Esophagus mucosa (tissue), 1 donor: ENCODE measurements around the gene NRP1. TPM values are rescaled to one million over a fixed set of nuclear protein-coding genes. Genes with fewer than 3 reads are reported as not detected.
A peak's percentile ranks its signal among the peaks of the same experiment; 100 is the strongest.
"Not testable (repeated sequence)": the region's sequence is repeated elsewhere in the genome, so short reads cannot be mapped to it uniquely, and the experiment has no call there.

Experiments used
- ATAC-seq: fragments of 200-7000 bp; cut with Tn5 transposase; one replicate; pipeline ENCODE4 v1.9.1; 2020
- total RNA-seq: library from RNA; stranded (reverse); gene quantifications from one replicate; pipeline ENCODE4 v1.2.4, GENCODE V29; 2023
- donor health status: DM: yes; HTN: yes; CAD: no.

The NRP1 gene
- total RNA-seq, 1 donor from 2014 or later, result 8.8 TPM

DNA sequence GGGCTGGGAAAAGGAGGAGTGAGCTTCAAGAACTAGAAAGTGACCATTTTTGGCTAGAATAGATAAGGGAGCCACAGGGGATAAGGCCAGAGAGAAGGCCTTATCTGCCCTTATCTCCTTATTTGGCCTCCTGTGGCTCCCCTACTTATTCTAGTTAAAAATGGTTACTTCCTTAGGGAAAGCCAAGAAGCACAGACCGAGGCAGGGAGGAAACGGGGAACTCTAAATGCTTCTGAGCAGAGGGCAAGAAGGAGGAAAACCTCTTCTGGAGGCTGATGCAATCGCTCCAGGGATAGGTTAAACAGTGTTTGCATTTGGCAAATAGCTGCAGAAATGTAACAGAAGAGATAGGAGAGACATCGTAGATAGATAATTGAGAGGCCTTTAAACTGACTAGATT lies 18.6 kb downstream of the NRP1 start:
- ATAC-seq, result no peak

DNA sequence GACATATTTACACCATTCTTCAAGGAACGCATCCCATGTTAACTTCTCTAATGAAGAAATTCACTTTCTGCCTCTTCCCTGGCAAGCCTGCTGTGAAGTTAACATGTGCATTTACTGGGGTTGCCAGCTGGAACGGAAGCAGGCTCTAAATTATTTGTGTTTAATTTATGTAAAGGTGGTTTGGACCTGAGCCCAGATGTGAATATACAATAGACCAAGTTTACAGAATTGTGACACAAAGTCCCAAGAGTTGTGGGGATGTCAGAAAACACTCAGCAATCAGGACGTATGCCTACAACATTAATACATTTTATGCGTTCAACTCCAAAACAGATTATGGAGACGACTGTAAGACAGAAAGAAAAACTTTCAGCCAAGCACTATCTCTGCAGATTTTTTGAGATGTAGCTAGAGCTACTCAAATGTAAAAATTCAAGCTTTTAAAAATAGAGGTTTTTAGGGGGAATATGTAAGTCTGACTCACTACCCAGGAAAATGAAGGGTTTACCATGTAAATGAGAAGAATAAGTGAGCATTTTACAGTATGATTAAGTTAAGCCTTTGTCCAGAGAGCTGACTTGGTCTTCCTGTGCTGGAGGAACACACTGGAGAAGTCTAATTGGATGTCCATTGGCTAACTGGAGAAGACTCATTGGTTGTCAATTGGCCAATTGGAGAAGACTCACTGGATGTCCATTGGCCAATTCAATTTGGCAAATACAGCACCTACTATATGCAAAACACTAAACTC lies 19.5 kb downstream of the NRP1 start:
- no peak for ATAC-seq

DNA sequence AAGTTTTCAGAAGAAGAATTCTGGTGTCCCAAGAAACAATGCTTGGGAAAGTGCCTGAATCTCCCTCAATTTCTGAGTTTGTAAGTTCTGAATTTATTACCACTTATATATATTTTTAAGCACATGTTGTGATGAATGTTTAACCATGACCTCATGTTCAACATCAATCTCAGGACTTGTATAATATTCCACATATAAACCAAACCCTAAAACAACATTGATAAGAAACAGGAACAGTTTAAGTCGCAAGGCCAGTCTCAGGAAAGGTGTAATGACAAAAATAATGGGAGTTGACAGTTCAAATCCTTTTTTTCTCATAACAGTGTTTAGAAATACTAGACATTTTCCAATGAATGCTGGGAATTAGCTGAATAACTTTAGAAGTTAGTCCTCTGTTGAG lies 22.8 kb downstream of the NRP1 start:
- no peak for ATAC-seq

DNA sequence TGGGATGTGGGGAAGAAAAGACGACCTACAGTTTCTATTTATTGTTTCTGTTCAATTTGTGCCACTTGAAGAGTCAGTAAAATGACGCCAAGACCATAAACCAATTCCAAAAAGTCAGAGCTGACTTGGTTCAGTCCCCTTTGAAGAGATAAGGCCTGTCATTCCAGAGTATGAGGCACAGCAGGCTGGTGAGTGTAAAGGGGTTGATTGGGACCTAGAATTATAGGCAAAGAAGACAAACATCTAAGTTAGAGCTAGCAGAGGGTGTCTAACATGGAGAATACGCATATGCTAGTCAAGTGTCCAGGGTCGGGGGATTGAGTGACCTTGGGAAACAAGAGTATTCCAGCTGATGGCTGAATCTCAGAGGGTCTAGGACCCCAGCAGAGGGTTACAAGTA lies 23.6 kb downstream of the NRP1 start:
- no peak for ATAC-seq

DNA sequence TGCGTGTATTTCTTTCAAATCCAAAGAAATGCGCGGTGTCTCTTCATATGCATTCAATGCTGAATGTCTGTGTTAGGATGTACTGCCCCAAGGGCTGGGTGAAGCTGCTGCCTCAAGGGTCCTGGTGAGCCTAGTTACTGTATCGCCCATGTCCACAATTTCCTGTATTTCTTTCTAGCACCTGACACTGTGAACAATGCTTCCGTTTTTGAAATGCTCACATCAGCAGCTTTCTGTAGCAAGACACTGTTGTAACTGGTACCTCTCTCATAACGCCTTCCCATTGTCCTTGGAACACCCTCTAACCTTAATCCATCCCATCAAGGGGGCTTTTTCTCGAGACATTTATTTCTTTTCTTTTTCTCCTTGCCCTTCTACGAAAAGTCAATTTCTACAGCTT lies 25.1 kb downstream of the NRP1 start:
- ATAC-seq, result no peak

DNA sequence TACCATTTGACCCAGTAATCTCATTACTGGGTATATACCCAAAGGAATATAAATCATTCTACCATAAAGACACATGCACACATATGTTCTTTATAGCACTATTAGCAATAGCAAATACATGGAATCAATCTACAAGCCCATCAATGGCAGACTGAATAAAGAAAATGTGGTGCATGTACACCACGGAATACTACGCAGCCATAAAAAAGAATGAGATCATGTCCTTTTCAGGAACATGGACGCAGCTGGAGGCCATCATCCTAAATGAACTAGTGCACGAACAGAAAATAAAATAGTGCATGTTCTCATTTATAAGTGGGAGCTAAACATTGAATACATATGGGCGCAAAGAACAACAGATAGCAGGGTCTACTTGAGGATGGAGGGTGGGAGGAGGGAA lies 26.6 kb downstream of the NRP1 start:
- no peak for ATAC-seq

DNA sequence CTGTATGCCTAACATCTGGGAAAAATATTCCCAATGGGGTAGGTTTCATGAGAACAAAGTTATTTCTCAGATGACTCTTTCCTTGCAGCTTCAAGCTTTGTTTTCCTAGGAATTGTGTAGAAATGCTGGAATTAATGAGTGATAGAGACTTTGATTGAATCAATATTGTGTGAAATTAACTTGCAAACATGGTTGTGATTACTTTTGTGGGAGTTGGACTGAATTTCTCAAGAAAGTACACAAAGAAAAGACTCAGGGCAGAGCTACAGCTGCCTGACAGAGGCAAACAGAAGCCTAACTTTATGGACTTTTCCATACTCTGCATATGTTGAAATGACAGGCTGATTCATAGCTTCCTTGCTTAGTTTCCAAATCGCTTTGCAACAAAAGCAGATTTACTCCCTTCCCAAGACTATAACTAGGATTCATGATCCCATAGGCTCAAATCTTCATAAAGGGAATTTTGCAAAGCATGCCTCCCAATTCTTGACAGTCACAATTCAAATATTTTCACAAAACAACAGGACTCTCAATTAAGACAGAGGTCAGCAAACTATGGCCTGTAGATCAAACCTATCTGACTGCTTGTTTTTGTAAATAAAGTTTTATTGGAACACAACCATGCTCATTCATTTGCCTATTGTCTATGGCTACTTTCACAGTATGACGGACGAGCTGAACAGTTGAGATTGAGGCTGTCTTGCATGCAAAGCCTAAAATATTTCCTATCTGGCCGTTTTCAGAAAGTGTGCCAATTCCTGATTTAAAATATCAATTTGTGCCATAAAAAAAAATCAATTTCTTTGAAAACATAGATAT lies 27.6 kb downstream of the NRP1 start:
- no peak for ATAC-seq

DNA sequence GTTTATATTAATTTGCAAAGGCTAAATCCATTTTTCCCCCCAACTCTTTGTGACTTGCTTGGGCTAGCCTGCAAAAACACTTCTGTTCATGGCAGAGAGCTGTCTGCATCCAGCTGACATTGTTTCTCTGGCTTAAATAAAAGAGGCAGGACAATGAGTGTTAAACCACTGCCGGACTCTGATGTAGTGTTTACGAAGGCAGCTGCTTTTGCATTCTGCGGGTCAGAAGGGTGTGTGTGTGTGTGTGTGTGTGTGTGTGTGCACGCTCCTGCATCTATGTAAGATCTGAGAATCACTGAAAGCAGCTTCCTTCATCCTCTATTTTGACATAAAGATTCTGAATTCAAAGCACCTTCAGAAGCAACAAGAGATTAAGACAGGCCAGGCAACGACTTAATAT lies 28.3 kb downstream of the NRP1 start:
- ATAC-seq, result no peak

DNA sequence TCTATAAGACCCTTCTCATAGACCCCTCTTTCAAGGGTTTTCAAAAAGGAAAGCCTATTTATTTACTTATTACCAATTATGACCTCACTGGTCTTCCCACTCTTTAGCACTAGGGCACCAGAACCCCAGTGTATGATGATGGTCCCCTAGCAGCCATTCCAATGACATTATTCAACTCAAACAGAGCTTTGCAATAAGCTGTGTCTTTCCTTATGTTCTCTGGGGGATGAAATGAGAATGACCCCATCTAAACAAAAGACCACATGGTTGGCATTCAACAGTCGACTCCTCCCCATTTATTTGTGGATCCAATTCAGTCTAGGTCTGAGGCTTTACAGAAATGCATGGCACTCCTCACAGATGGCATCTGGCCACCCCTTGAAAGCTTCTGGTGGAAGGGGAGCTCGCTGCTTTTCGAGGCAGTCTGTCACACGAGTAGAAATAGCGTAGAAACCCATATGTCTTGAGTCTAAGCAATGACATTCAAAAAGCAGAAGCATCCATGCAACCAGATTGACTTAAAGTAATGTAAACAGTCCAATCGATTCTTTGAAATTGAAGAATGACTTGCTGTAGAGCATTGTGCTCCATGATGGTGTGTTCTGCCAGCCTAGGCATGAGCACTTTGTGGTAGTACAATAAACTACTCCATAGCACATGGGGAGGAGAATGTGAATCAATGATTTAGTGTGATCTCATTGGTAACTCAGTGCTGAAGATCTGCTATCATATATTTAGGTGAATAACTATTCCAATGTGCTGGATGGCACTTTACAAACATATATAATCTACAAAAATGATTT lies 29.8 kb downstream of the NRP1 start:
- ATAC-seq, result no peak

DNA sequence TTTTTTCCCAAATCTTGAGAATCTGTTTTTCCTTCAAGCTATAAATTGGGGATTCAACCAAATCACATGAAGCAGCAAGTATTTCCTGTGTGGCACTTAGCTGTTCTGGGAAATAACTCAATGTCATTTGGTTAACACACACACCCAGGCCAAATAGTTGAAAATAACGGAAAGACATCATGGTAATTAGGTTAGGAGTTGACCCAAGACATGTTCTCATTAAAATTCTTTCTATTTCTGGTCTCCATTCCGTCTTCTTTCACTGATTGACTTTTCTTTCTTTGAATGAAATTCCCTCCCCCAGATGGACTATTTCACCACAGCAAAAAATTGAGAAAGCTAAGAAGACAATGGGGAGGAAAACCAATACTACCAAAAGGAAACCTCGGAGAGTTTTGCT lies 30.5 kb downstream of the NRP1 start:
- ATAC-seq, result no peak

DNA sequence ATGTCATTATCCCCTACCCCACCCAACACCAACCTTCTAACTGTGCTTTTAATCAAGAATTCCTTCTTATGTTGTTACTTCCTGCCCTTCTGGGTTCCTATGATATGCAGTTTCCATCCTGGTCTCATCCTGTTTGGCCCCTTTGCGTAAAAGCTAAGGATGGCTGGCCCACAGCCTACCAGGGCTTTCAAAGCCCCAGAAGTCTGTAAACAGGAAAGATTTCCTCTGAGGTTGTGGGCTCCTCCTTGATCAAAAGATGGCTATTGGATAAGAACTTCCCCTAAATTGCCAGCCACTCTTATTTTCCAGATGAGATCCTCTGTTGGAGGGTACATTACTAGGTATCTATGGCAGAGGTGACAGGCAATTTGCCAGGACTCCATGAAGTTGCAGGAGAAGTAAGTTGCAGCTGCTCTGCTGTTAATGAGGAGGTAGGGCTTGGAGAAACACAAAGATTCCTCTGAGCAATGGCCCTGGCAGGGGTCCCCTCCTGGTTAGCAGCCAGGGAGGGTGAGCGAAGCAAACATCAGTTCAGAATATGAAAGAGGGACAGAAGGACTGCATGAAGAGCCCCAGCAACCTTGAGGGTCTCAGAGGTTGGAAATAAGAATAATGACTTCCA lies 32.1 kb downstream of the NRP1 start:
- no peak for ATAC-seq

DNA sequence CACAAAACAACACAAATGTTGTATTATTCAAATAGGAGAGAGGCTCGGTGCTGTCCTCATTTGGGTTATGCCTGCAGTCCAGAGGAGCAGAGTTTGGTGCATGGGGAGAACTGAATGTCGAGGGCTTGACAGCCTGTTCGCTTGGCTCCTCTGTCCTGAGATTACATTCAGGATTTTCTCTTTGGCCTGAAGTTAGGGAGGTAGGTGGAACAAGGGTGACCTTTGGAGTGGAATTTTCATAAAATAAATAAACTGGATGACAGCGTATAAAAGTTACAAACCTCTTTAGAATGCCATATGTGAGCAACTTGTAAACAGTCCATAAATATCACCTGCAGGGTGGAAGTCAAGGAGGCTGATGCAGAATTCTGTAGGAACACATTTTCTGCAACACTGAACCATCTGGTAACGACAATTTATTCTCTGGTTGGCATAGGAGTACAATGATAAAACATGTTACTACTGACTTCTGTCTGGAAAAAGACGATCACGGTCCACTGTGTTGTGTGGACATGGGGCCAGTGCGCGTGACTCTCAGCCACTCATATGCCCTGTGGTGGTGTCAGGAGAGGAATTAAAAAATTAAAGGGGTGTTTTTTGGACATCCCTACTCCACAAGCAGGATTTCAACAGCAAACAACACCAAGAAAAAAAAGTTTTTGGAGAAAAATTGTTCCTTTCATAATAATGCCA lies 33.2 kb downstream of the NRP1 start:
- no peak for ATAC-seq

DNA sequence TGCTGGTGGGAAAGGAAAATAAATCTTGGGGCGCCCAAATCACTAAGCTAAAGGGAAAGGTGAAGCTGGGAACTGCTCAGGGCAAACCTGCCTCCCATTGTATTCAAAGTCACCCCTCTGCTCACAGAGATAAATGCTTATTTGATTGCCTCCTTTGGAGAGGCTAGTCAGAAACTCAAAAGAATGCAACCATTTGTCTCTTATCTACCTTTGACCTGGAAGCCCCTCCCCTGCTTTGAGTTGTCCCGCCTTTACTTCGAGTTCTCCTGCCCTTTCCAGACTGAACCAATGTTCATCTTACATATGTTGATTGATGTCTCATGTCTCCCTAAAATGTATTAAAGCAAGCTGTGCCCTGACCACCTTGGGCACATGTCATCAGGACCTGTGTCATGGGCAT lies 33.9 kb downstream of the NRP1 start:
- ATAC-seq, result not testable (repeated sequence)

DNA sequence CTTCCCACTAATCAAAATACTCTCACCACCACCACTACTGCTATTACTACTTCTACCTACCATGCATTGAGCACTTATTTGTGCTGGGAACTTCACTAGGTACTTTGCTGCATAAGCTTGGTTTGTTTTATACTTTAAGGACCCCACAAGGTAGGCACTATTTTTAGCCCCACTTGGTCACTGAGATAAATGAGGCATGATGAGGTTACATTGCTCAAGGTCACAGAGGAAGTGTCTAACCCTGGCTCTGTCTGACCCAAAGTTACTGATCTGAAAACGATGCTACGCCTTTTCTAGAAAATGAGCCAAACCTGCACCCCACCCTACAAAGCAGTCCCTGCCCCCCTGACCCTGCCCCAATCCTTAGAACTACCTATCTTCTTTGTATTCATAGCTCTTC lies 35.6 kb downstream of the NRP1 start:
- ATAC-seq, result no peak

DNA sequence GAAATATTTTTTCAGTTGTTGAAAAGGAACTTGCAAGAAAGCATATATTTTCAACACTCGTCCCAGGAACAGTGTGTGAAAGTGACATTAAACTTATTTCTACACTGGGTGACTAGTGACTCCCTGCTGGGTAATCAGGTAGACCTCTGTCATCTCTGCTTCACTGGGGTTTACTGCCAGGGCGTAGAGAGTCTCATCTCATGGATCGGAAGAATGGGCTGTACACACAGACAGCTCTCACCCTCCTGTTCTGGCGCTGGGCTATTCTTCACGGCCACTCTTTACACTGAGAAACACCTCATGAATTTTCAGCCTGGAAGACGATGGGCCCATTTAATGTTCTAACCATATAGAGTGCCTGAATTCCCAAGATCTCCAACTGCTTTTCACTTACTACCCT lies 36.4 kb downstream of the NRP1 start:
- no peak for ATAC-seq

DNA sequence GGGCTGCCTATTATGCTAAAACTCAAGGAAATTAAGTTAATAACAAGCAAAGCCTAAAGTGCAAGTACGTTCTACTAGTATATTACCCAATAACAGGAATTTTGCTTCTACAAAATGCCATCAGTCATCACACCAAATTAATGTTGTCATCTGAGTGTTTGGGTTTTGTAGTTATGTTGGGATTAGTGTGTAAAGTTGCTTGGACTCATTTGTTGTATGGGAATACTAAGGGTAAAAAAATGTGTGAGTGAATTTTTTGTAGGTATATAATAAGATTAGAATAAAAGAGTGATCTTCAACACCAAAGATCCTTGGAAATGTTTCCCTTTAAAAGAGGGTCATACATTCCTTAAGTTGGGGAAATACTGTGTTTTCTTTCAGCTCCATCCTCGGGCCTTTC lies 38.6 kb downstream of the NRP1 start:
- ATAC-seq, result no peak

DNA sequence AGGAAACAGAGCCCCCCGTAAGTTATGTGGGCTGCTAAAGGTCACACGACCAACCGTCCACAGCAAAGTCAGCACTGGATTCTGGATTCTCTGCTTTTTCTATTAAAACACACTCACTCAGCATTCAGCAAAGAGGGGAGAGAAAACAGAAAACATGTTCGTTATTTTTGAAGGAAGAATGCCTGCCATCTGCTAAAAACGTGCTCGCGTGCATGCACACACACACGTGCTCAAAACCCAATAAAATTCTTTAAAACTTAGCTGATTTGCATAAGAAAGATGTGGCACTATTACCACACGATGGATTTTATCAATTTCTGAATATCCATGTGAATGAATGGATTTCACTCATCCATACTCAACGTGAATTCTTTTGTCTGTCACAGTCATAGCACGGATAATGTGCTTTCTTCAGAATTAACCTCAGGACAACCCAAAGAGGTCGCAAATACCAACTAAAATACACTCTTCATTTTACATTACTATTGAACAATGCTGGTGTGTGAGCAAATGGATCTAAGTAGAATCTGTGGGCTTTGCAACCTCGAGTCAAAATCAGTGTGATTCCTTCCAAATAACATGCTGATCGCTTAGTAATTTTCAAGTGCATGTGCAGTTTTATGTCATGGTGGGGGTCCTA lies 40.8 kb downstream of the NRP1 start:
- no peak for ATAC-seq

DNA sequence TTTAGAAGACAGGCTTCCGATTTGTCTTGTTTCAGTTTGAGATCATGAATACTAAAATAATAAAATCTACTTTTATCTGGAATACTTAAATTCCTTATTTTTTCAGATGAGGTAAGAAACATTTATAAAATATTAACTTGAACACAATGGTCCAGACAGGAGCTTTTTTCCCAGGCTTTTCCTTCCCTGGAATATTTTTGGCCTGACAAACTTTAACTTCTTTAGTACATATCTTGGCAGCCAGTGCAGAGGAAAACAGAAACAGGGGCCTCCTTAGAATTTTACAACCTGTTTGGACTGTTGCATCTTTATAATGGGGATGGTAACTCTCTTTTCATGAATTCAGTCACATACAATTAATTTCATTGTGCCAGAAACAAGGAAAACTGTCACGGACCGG lies 41.4 kb downstream of the NRP1 start:
- ATAC-seq, result no peak

DNA sequence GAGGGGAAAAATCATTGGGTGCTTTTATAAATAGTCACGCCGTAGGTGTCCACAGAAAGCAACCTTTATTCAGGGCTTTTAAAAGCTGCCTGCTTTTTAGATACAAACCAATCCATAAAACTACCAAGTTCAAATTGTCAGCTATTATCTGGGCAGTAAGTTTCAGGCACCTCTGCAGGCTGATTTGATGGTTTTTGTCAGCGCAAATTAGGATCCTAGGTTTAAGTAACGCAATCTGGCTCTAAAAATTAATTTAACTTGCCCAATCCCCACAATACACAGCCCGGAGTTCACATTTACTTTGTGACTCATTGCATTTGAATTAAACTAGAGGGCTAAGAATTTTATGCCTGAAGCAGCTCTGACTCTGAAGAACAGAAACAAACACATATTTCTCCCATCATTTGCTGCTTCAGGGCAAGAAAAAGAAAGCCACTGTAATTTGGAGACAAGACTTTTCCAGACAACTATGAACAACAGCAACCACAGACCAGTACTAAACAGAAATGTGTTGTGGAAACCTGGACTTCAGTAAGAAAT lies 43.3 kb downstream of the NRP1 start:
- ATAC-seq, result peak; percentile 71

DNA sequence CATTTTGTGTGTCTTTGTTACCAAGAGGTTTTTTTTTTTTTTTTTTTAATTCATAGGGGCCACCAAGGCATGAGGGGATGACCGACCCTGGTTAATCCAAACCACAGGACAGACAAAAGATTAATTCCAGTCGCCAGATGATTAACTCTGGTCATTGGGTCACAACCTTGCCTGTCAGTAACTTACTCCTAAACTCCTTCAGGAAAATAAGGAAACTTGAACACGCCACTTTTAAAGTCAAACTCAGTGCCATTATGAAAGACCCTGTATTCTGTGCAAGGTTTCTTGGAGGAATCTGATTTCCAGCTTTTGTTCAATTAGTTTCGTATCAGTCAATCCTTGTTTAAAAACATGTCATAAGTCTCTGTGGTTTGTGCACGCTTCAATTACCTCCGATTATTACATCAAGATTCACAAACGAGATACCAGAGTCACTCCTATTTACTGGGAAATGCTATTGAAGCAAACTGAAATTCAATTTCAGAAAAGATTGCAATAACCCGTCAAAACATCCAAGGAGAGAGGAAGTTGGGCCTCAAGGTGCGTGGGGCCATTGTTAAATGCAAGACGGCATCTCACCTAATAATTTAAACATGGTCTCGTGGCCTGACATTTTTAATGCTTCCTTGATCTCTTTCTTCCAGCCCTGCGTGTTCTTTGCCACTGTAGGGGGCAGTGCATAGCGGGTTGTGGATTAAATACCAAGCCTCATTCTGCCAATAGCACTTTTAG lies 44.0 kb downstream of the NRP1 start:
- ATAC-seq, result no peak

DNA sequence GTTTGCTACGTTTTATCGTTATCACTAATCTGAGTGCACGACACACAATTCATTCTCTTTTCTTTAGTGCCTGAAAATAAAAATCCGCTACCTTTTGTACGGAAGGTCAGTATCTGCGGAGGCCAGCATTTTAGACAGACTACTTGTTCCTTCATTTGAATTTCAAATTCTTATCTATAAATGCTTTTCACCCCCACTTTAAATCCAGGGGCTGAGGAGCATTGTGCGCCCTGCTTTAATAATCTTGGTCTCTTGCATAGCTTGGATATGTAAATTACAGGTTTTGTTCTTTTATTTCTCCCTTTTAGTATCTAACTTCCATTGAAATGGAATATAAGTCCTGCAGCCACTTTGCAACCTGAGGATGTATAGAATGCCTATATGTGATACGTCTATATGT lies 44.7 kb downstream of the NRP1 start:
- no peak for ATAC-seq
